GM21381 (cell line): ENCODE data around the gene XIST.
"Not testable (repeated sequence)": the region's sequence is repeated elsewhere in the genome, so short reads cannot be mapped to it uniquely, and the experiment has no call there.

Source experiments
- ATAC-seq: cut with Tn5 transposase; IDR thresholded peaks from one replicate; pipeline ENCODE4 v1.9.1; 2021; ENCODE audit warnings: mild to moderate bottlenecking, moderate library complexity; ENCODE audit not compliant: unreplicated experiment

XIST gene

GRCh38 chrX:73852467-73852866 is at the start of gene XIST:
Gene XIST, minus strand, starts transcription at chrX:73852714.
- no peak for ATAC-seq

- ATAC-seq = not testable (repeated sequence)
Measured at GRCh38 chrX:73898315-73898714, 45.8 kb upstream of the XIST start.

- ATAC-seq = not testable (repeated sequence)
Measured at GRCh38 chrX:73892515-73893090, 40.1 kb upstream of the XIST start.

GRCh38 chrX:73882260-73882659 is 29.7 kb upstream of the XIST start:
- not testable (repeated sequence) for ATAC-seq

GRCh38 chrX:73877687-73878086 is 25.2 kb upstream of the XIST start:
- no peak for ATAC-seq

- no peak for ATAC-seq
Measured at GRCh38 chrX:73876911-73877310, 24.4 kb upstream of the XIST start.

- no peak for ATAC-seq
Measured at GRCh38 chrX:73868916-73869315, 16.4 kb upstream of the XIST start.

GRCh38 chrX:73867144-73867543 is 14.6 kb upstream of the XIST start:
- ATAC-seq = no peak

- ATAC-seq = no peak
Measured at GRCh38 chrX:73863852-73864251, 11.3 kb upstream of the XIST start.

- ATAC-seq = no peak
Measured at GRCh38 chrX:73863268-73863667, 10.8 kb upstream of the XIST start.

GRCh38 chrX:73859622-73860021 is 7.1 kb upstream of the XIST start:
- no peak for ATAC-seq

GRCh38 chrX:73855546-73855945 is 3.0 kb upstream of the XIST start:
- peak; percentile 57 for ATAC-seq

- ATAC-seq = no peak
Measured at GRCh38 chrX:73852022-73852421, 492 bp downstream of the XIST start.

- ATAC-seq = no peak
Measured at GRCh38 chrX:73851014-73852009, 1.2 kb downstream of the XIST start.

GRCh38 chrX:73850124-73851013 is 2.1 kb downstream of the XIST start:
- ATAC-seq = no peak

- no peak for ATAC-seq
Measured at GRCh38 chrX:73849073-73849472, 3.4 kb downstream of the XIST start.

- ATAC-seq = no peak
Measured at GRCh38 chrX:73847991-73848390, 4.5 kb downstream of the XIST start.

GRCh38 chrX:73847100-73847499 is 5.4 kb downstream of the XIST start:
- no peak for ATAC-seq

GRCh38 chrX:73842541-73843234 is 9.8 kb downstream of the XIST start:
- ATAC-seq = no peak

- ATAC-seq = no peak
Measured at GRCh38 chrX:73841337-73841736, 11.2 kb downstream of the XIST start.
